HepG2 (cell line): ENCODE measurements around the gene FIZ1. TPM values are rescaled to one million over a fixed set of nuclear protein-coding genes. Genes with fewer than 3 reads are reported as not detected.

Source experiments
- ARNTL ChIP-seq: sonication (generic); formaldehyde crosslinking; IDR thresholded peaks from 2 replicates; pipeline ENCODE4 v1.4.0; 2020; ENCODE audit warnings: mild to moderate bottlenecking, missing genetic modification reagents
- ELF3 ChIP-seq: IDR thresholded peaks from 2 replicates; pipeline ENCODE4 v1.6.1; 2016; ENCODE audit warnings: missing genetic modification reagents, missing compliant biosample characterization
- ERF ChIP-seq: IDR thresholded peaks from 2 replicates; pipeline ENCODE4 v1.6.1; 2018; ENCODE audit warnings: missing biosample characterization, missing genetic modification reagents
- GMEB2 ChIP-seq: IDR thresholded peaks from 2 replicates; pipeline ENCODE4 v1.6.1; 2016; ENCODE audit warnings: missing biosample characterization, missing genetic modification reagents, low read depth
- HDAC1 ChIP-seq: sonication (generic); formaldehyde crosslinking; IDR thresholded peaks from 2 replicates; pipeline ENCODE4 v1.5.1; 2020; ENCODE audit warnings: mild to moderate bottlenecking, missing genetic modification reagents
- MTF2 ChIP-seq: sonication (generic); formaldehyde crosslinking; IDR thresholded peaks from 2 replicates; pipeline ENCODE4 v1.5.0; 2020; ENCODE audit warnings: missing genetic modification reagents, borderline replicate concordance
- NCOA2 ChIP-seq: sonication (generic); formaldehyde crosslinking; IDR thresholded peaks from 2 replicates; pipeline ENCODE4 v1.8.0; 2022; ENCODE audit warnings: inconsistent platforms
- NFIC ChIP-seq: IDR thresholded peaks from 2 replicates; pipeline ENCODE4 v1.6.1; 2012; ENCODE audit warnings: mild to moderate bottlenecking, low read length, inconsistent platforms
- SNAPC4 ChIP-seq: sonication (generic); formaldehyde crosslinking; IDR thresholded peaks from 2 replicates; pipeline ENCODE4 v1.4.0; 2020; ENCODE audit warnings: mild to moderate bottlenecking, missing genetic modification reagents
- ZBTB20 ChIP-seq: sonication (generic); formaldehyde crosslinking; IDR thresholded peaks from 2 replicates; pipeline ENCODE4 v1.8.1; 2023; ENCODE audit warnings: missing genetic modification reagents, low read depth, mild to moderate bottlenecking, borderline replicate concordance
- ZKSCAN8 ChIP-seq: IDR thresholded peaks from 2 replicates; pipeline ENCODE4 v1.6.1; 2016; ENCODE audit warnings: borderline replicate concordance, missing genetic modification reagents, missing compliant biosample characterization
- ZMYM2 ChIP-seq: sonication (generic); formaldehyde crosslinking; IDR thresholded peaks from 2 replicates; pipeline ENCODE4 v1.8.0; 2022; ENCODE audit warnings: mild to moderate bottlenecking, missing genetic modification reagents
- ZNF136 ChIP-seq: sonication (generic); formaldehyde crosslinking; IDR thresholded peaks from 2 replicates; pipeline ENCODE4 v1.8.1; 2022; ENCODE audit warnings: low read depth, mild to moderate bottlenecking, moderate library complexity, missing genetic modification reagents
- ZNF142 ChIP-seq: sonication (generic); formaldehyde crosslinking; IDR thresholded peaks from 2 replicates; pipeline ENCODE4 v1.4.0; 2020; ENCODE audit warnings: missing genetic modification reagents
- ZNF317 ChIP-seq: sonication (generic); formaldehyde crosslinking; IDR thresholded peaks from 2 replicates; pipeline ENCODE4 v1.5.0; 2020; ENCODE audit warnings: mild to moderate bottlenecking, missing genetic modification reagents
- ZNF562 ChIP-seq: sonication (generic); formaldehyde crosslinking; IDR thresholded peaks from 2 replicates; pipeline ENCODE4 v1.8.0; 2022; ENCODE audit warnings: missing genetic modification reagents, borderline replicate concordance
- ZNF746 ChIP-seq: sonication (generic); formaldehyde crosslinking; IDR thresholded peaks from 2 replicates; pipeline ENCODE4 v1.8.0; 2022; ENCODE audit warnings: mild to moderate bottlenecking, missing genetic modification reagents
- ZNF781 ChIP-seq: sonication (generic); formaldehyde crosslinking; IDR thresholded peaks from 2 replicates; pipeline ENCODE4 v1.5.1; 2020; ENCODE audit warnings: borderline replicate concordance, mild to moderate bottlenecking, missing genetic modification reagents; ENCODE audit errors: not compliant biosample characterization
- ZSCAN9 ChIP-seq: IDR thresholded peaks from 2 replicates; pipeline ENCODE4 v1.6.1; 2016; ENCODE audit warnings: borderline replicate concordance
- polyA plus RNA-seq, 8 experiments: library from polyadenylated mRNA; depleted of rRNA in 3 of 8; stranded (reverse) in 7 of 8; unstranded in 1 of 8; fragments of >200 nt; fragmentation: Illumina TruSeq in 4 of 8; extraction: Trizol in 4 of 8; gene quantifications; 2 replicates each; pipeline versions ENCODE4 v1.2.1 to v1.2.3, GENCODE V29; 2011 to 2016; ENCODE audit warnings: low read depth in 4 of 8, missing spikeins in 1 of 8, mixed read lengths in 1 of 8; ENCODE audit not compliant: insufficient read depth in 1 of 8
- total RNA-seq, 5 experiments: library from RNA; depleted of rRNA; stranded (reverse); fragments of >200 nt; fragmentation: Illumina TruSeq; extraction: Trizol; gene quantifications; 2 replicates each; pipeline ENCODE4 v1.2.3, GENCODE V29; 2016; ENCODE audit warnings: low read depth in 1 of 5

The FIZ1 gene
- total and polyA plus RNA-seq, 2 of the 13 experiments (the other 11 are each of a cell fraction or from before 2014, with no cell fraction given): 3.6 to 5.9 TPM

- TF ChIP-seq ZNF562 (CRISPR knock-in tag): no peak
- no peak for TF ChIP-seq ZNF317 (CRISPR knock-in tag)
- no peak for TF ChIP-seq ERF (CRISPR knock-in tag)
- TF ChIP-seq ZNF746 (CRISPR knock-in tag): peak; percentile 70
- no peak for TF ChIP-seq GMEB2
- TF ChIP-seq MTF2 (CRISPR knock-in tag): no peak
- TF ChIP-seq ZNF136 (CRISPR knock-in tag): no peak
- no peak for TF ChIP-seq ZMYM2 (CRISPR knock-in tag)
- TF ChIP-seq NFIC: no peak
- peak; percentile 76 for TF ChIP-seq ELF3 (CRISPR knock-in tag)
- no peak for TF ChIP-seq NCOA2
- no peak for TF ChIP-seq ZNF142 (CRISPR knock-in tag)
- TF ChIP-seq ZSCAN9 (CRISPR knock-in tag): no peak; the same call in 1 of the 2 replicates
- no peak for TF ChIP-seq SNAPC4
- no peak for TF ChIP-seq ZBTB20 (CRISPR knock-in tag)
- no peak; the same call in 1 of the 2 replicates for TF ChIP-seq ZKSCAN8 (CRISPR knock-in tag)
- no peak for TF ChIP-seq ZNF781 (CRISPR knock-in tag)
- peak; percentile 77 for TF ChIP-seq HDAC1 (CRISPR knock-in tag)
- TF ChIP-seq ARNTL: no peak
Observed at GRCh38 chr19:55580628-55581144, 18.6 kb downstream of the FIZ1 start, which contains the start of gene ZNF579 (continued).
